ENCODE measurements around the gene QRICH2. TPM values are rescaled to one million over a fixed set of nuclear protein-coding genes. Genes with fewer than 3 reads are reported as not detected.

QRICH2 gene
- total and polyA plus RNA-seq, 9 of the 15 experiments (the other 6 are each of a cell fraction or from before 2014, with no cell fraction given): 0.03 to 1.6 (median 0.81) TPM

DNA sequence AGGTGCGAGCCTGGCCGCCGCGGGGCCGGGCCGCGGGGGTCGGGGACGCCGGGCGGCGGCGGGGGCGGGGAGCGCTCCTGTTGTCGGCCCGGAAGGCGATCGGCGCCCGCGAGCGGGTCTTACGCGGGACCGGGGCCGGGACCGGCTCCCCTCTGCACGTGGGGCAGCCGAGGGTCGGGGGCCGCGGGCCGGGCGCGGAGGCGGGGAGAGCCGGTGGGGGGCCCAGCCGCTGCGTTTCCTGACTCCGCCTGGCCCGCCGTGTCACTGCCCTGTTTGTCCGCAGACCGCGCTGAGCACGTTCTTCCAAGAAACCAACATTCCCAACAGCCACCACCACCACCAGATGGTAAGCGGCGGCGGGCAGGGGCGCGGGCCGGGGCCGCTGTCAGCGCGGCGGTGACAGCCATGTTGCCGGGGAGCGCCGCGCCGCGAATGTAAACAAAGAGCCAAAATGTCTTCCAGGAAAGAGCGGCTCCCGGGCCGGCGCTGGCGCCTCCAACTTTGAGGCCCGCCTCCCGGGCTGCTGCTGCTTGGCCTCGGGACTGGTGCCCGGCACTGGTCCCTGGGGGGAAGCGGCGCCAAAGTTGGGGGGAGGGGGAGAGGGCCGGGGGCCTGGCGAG is 42.3 kb downstream of the QRICH2 start (continued):
- TF ChIP-seq, protein P1, sequence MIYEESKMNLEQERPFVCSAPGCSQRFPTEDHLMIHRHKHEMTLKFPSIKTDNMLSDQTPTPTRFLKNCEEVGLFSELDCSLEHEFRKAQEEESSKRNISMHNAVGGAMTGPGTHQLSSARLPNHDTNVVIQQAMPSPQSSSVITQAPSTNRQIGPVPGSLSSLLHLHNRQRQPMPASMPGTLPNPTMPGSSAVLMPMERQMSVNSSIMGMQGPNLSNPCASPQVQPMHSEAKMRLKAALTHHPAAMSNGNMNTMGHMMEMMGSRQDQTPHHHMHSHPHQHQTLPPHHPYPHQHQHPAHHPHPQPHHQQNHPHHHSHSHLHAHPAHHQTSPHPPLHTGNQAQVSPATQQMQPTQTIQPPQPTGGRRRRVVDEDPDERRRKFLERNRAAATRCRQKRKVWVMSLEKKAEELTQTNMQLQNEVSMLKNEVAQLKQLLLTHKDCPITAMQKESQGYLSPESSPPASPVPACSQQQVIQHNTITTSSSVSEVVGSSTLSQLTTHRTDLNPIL (CRISPR knock-in tag; IDR thresholded peaks at IDR 0.05): no peak
- no peak for TF ChIP-seq MTA1 (IDR thresholded peaks at IDR 0.05; ENCODE audit: borderline replicate concordance)
- TF ChIP-seq, protein P2, sequence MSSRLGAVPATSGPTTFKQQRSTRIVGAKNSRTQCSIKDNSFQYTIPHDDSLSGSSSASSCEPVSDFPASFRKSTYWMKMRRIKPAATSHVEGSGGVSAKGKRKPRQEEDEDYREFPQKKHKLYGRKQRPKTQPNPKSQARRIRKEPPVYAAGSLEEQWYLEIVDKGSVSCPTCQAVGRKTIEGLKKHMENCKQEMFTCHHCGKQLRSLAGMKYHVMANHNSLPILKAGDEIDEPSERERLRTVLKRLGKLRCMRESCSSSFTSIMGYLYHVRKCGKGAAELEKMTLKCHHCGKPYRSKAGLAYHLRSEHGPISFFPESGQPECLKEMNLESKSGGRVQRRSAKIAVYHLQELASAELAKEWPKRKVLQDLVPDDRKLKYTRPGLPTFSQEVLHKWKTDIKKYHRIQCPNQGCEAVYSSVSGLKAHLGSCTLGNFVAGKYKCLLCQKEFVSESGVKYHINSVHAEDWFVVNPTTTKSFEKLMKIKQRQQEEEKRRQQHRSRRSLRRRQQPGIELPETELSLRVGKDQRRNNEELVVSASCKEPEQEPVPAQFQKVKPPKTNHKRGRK (tag; IDR thresholded peaks at IDR 0.05): no peak
- peak; percentile 16 for TF ChIP-seq TAF1 (IDR thresholded peaks at IDR 0.05; ENCODE audit: control insufficient read depth, extremely low read depth, insufficient read depth, low read length, severe bottlenecking)
- no peak for TF ChIP-seq SMAD4 (CRISPR knock-in tag; conservative IDR thresholded peaks at IDR 0.05)
- no peak for TF ChIP-seq ZNF239 (CRISPR knock-in tag; IDR thresholded peaks at IDR 0.05)
- TF ChIP-seq ZNF717 (CRISPR knock-in tag; IDR thresholded peaks at IDR 0.05): no peak
- no peak for TF ChIP-seq DACH1 (IDR thresholded peaks at IDR 0.05; ENCODE audit: partially characterized antibody)
- TF ChIP-seq CCAR2 (IDR thresholded peaks at IDR 0.05; ENCODE audit: low read depth, low read length): no peak
- TF ChIP-seq ZFP30 (CRISPR knock-in tag; IDR thresholded peaks at IDR 0.05; ENCODE audit: borderline replicate concordance): no peak
- TF ChIP-seq, protein P3, sequence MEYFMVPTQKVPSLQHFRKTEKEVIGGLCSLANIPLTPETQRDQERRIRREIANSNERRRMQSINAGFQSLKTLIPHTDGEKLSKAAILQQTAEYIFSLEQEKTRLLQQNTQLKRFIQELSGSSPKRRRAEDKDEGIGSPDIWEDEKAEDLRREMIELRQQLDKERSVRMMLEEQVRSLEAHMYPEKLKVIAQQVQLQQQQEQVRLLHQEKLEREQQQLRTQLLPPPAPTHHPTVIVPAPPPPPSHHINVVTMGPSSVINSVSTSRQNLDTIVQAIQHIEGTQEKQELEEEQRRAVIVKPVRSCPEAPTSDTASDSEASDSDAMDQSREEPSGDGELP (CRISPR knock-in tag; IDR thresholded peaks at IDR 0.05; ENCODE audit: borderline replicate concordance): peak; percentile 59; the same call in 1 of the 2 replicates
- TF ChIP-seq ZNF133 (CRISPR knock-in tag; IDR thresholded peaks at IDR 0.05): 0 out of 2 replicates have a peak, but pooled peaks have one; percentile 20
- TF ChIP-seq ZNF75A (CRISPR knock-in tag; IDR thresholded peaks at IDR 0.05): no peak
- no peak for TF ChIP-seq PURB (CRISPR knock-in tag; IDR thresholded peaks at IDR 0.05; ENCODE audit: low read depth)
- no peak for TF ChIP-seq SMAD1 (IDR thresholded peaks at IDR 0.05; ENCODE audit: low read depth, low read length, partially characterized antibody)
- TF ChIP-seq, protein P4, sequence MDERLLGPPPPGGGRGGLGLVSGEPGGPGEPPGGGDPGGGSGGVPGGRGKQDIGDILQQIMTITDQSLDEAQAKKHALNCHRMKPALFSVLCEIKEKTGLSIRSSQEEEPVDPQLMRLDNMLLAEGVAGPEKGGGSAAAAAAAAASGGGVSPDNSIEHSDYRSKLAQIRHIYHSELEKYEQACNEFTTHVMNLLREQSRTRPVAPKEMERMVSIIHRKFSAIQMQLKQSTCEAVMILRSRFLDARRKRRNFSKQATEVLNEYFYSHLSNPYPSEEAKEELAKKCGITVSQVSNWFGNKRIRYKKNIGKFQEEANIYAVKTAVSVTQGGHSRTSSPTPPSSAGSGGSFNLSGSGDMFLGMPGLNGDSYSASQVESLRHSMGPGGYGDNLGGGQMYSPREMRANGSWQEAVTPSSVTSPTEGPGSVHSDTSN (CRISPR knock-in tag; IDR thresholded peaks at IDR 0.05; ENCODE audit: low read depth): no peak
- TF ChIP-seq, protein P4 (tag; conservative IDR thresholded peaks at IDR 0.05; ENCODE audit: low read depth): no peak
- TF ChIP-seq MXI1 (IDR thresholded peaks at IDR 0.05; ENCODE audit: low read depth, low read length): 0 out of 2 replicates have a peak, but pooled peaks have one; percentile 15
- TF ChIP-seq NR2C2 (CRISPR knock-in tag; IDR thresholded peaks at IDR 0.05): 0 out of 2 replicates have a peak, but pooled peaks have one; percentile 22
- no peak for TF ChIP-seq NR2C2 (tag; IDR thresholded peaks at IDR 0.05)
- 0 out of 2 replicates have a peak, but pooled peaks have one; percentile 5 for TF ChIP-seq ZNF197 (CRISPR knock-in tag; IDR thresholded peaks at IDR 0.05; ENCODE audit: low read depth)
- TF ChIP-seq BCL6 (CRISPR knock-in tag; IDR thresholded peaks at IDR 0.05): no peak
- TF ChIP-seq MAFF (IDR thresholded peaks at IDR 0.05; ENCODE audit: low read length): no peak

All from K562 (cell line).